ENCODE data around the gene RFPL4A.
"Not testable (repeated sequence)": the region's sequence is repeated elsewhere in the genome, so short reads cannot be mapped to it uniquely, and the experiment has no call there.

The RFPL4A gene

DNA sequence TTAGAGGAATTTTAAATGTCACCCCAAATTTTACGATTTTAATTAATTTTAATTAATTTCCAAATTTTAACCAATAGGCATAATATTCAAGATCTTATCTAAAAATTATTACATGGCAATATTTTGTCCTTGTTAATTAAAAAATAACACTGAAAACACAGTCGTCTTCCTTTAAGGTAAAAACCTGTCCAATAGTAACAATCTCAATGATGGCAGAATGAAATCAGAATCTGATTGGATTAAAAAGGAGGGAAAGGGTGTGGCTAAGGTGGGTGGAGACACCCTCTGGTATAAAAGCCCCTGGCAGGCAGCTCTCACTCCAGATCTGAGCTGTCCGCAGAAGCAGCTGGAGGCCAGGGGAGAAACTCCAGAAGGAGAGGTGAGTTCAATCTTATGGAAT is at the start of gene RFPL4A:
Gene RFPL4A (plus strand): TSS at position 301 of the 400 bp plus-strand sequence. CDS start 2,704 bp downstream, outside the sequence.
- DNase-seq = not testable (repeated sequence)

DNA sequence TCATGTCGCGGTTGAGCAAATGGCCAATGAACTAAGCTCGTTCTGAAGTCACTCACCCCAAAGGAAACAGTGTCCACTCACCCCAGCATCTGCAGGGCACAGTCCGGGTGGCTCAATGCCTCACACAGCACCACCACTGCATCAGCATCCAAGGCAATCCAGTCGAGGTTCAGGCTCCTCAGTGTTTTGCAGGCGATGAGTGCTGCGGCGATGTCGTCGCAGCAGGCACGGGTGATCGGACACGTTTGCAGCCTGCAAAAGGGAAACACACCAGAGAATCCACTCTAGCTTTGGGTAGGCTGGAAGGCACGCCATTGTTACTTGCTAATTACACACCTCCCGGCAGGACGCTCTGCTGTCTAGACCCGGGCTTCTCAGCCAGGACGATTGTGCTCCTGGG is 47.2 kb upstream of the RFPL4A start:
- DNase-seq = no peak

DNA sequence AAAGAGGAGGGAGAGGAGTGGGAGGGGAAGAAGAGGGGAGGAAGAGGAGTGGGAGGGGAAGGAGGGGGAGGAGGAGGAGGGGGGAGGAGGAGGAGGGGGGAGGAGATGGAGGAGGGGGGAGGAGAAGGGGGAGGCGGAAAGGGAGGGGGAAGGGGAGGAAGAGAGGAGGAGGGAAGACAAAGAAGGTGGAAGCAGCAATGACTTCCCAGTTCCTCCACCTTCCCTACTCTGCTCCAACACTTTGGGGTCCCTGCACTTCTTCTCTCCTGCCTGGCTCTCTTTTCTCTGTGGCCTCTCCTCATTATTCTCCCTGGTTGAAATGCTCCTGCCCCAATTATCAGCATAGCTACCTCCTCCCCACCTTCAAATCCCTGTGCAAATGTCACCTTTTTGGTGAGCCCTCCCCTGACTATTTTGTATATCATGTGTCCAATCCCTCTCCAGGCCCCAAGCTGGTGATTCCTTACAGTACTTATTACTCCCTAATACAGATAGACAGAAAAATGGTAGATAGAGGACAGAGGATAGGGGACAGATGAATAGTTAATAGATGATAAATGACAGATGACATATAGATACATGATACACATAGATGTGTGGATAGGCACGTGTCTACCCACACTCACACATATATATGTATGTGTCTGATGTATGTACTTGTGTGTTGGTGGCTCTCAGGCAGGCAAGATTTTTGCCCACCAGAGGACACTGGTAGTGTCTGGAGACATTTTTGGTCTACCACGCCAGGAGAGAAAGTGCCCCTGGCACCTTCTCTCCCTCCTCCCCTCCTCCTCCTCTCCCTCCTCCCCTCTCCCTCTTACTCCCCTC is 45.9 kb upstream of the RFPL4A start:
- no peak for DNase-seq

DNA sequence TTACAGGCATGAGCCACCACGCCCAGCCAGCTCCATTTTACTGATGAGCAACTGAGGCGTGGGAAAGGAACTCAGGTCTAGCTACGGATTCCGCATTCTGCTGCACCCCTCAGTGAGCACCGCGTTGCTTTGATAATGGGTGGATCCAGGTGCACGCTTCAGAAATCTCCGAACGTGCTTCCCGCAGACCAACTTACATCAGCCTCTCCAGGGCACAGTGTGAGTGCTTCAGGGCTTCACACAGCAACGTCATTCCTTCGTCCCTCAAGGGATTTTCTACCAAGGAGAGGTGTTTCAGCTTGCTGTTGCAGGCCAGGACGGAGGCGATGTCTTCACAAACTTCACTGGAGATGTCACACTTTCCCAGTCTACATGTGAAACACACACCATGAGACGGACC is 42.4 kb upstream of the RFPL4A start:
- no peak for DNase-seq

DNA sequence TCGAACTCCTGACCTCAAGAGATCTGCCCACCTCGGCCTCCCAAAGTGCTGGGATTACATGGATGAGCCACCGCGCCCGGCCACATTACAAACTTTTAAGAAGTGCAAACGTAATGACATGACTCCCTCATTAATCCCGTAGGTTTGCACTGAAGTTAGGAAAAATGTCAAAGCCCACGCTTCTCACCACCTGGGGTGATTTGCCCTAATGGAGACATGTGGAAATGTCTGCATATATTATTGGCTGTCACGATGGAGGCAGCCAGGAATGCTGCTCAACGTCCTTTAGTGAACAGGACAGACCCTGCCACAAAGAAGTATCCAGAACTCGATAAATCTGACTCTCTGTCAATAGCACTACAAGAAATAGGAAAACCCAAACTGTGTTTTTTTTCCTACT is 41.6 kb upstream of the RFPL4A start:
- DNase-seq = no peak

DNA sequence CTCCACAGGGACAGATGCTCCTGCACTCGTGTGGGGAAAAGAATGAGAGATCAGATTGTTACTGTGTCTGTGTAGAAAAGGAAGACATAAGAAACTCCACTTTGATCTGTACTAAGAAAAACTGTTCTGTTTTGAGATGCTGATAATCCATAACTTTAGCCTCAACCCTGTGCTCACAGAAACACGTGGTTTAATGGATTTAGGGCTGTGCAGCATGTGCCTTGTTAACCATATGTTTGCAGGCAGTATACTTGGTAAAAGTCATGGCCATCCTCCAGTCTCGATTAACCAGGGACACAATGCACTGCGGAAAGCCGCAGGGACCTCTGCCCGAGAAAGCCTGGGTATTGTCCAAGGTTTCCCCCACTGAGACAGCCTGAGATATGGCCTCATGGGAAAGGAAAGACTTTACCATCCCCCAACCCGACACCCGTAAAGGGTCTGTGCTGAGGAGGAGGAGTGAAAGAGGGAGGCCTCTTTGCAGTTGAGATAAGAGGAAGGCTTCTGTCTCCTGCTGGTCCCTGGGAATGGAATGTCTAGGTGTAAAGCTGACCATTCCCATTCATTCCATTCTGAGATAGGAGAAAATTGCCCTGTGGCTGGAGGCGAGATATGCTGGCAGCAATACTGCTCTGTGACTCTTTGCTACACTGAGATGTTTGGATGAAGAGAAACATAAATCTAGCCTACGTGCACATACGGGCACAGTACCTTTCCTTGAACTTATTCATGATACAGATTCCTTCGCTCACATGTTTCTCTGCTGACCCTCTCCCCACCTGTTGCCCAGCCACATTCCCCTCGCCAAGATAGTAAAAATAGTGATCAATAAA is 40.8 kb upstream of the RFPL4A start:
- DNase-seq = not testable (repeated sequence)

DNA sequence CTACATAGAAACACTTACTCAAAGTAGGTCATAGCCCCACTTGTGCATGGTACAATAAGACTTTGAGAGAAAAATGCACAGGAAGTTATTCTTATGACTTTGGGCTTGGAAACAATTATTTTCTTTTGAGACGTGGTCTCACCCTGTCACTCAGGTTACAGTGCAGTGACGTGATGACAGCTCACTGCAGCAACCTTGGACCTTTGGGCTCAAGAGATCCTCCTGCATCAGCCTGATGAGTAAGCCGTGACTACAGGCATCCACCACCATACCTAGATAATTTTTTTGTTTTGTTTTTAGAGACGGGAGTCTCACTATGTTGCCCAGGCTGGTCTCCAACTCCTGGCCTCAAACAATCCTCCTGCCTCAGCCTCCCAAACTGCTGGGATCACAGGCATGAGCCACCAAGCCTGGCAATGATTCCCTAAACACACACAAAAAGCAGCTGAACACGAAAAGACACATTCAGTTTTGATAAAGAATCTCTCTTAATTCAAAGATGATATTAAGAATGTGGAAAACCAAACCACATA is 38.6 kb upstream of the RFPL4A start:
- no peak for DNase-seq

DNA sequence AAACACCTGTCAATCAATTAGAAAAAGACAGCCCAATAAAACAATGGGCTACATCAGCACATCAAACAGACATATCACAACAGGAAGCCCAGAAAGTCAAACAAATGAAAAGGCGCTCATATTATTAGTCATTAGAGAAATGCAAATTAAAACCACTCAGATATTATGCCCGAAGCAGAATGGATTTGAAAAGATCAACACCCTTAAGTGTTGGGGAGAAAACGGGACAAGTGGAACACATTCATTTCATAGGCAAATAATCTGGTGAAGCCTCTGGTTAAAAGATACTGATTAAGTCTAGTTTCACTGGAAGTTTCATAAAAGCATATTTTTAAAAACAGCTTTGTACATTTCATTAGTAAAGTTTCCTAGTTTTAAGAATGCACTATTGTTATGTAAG is 38.1 kb upstream of the RFPL4A start:
- DNase-seq = no peak

DNA sequence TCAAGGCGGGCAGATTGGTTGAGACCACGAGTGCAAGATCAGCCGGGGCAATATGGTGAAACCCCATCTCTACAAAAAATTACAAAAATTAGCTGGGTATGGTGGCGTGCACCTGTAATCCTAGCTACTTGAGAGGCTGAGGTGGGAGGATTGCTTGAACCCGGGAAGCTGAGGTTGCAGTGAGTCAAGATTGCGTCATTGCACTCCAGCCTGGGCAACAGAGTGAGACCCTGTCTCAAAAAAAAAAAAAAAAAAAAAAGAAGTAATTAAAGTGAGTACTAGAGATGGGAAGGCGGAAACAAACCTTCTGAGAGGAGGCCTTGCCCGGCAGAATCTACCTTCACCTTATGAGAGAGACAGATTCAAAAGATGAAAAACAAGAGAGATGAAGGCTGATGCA is 35.4 kb upstream of the RFPL4A start:
- DNase-seq = no peak

DNA sequence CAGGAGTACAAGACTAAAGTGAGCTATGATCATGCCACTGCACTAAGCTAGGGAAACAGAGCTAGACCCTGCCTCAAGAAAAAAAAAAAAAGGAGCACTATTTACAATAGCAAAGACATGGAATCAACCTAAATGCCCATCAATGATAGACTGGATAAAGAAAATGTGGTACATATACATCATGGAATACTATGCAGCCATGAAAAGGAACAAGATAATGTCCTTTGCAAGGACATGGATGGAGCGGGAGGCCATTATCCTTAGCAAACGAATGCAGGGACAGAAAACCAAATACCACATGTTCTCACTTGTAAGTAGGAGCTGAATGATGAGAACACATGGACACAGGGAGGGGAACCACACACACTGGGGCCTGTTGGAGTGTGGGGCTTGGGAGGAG is 28.5 kb upstream of the RFPL4A start:
- not testable (repeated sequence) for DNase-seq

DNA sequence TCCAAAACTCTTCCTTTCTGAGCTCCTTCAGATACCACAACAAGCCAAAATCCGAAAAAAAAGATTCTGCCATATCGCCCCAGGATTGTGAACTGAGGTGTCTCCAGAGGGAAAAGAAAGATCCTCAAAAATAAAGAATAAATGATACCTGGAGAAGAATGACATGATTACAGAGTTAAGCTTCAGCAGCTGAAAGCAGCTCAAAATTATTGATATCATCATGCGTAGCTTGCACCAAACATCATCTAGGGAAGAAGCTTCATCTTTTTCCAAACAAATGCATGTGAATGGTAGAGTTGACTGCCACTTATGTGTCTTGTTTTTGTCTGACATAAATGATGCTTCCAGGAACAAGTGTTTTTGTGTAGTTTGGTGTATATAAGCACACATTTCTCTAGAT is 20.6 kb upstream of the RFPL4A start, which contains the start of gene NLRP9:
Gene NLRP9 (minus strand): TSS at position 101 of the 400 bp plus-strand sequence. CDS start 28 bp downstream, at position 73.
- no peak for DNase-seq

DNA sequence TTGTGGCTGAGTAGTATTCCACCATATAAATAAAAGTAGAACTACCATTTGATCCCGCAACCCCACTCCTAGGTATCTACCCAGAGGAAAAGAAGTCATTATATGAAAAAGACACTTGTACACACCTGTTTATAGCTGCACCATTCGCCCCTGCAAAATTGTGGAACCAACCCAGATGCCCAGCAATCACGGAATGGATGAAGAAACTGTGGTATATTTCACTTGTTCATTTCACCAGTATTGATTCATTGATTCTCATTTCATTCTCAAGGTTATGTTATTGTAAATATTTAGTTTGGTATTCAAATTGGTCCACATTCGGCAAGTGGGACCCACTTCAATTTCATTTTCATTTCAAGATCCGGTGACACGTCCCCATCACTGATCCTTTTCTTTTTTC is 8.2 kb upstream of the RFPL4A start:
- DNase-seq = no peak

DNA sequence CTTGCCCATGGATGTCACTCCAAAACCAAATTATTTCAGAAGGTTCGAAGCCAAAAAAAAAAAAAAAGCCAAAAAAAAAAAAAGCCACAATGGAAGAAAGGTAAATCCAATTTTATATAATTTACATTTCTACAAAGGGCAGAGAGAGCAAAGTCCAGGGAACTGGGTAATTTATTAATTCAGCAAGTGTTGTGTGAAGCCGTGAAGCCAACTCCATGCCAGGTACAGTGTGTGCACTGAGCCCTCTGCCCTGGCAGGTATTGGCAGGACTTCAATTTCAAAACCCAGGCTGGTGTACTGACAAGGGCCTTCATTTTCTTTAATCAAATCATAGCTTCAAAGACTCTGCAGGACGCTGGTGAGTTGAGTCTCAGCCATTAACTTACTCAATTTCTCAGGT is 5.5 kb upstream of the RFPL4A start:
- no peak for DNase-seq

DNA sequence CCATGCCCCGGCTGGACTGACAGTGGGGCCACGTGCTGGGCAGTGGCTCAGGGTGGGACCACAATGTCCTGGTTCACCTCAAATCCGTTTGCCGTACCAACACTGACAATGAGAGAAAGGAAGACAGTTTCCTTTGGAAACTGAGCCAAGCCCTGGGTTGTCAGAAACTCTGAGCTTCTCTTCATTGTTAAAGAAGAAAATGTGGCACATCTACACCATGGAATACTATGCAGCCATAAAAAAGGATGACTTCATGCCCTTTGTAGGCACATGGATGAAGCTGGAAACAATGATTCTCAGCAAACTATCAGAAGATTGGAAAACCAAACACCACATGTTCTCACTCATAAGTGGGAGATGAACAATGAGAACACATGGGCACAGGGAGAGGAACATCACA is 2.1 kb upstream of the RFPL4A start:
- not testable (repeated sequence) for DNase-seq

DNA sequence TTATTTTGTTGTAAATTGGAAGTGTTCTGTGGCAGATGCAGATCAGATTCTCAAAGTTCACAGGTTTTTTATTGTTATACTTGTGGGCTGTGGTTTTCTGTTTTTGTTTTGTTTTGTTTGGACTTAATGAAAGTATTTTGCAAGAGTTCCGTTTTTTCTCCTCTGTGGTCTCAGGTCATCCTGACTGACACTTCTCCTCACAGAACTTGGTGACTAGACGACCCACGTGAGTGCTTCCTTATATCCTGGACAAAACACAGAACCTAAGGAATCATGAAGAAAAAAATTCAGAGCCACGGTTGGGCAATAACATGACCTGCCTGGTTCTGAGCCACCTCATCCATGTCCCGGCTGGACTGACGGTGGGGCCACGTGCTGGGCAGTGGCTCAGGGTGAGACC is 7.6 kb downstream of the RFPL4A start:
- DNase-seq = no peak

DNA sequence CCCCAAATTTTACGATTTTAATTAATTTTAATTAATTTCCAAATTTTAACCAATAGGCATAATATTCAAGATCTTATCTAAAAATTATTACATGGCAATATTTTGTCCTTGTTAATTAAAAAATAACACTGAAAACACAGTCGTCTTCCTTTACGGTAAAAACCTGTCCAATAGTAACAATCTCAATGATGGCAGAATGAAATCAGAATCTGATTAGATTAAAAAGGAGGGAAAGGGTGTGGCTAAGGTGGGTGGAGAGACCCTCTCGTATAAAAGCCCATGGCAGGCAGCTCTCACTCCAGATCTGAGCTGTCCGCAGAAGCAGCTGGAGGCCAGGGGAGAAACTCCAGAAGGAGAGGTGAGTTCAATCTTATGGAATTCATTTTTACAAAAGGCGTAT is 9.9 kb downstream of the RFPL4A start, which contains the start of gene RFPL4AL1:
Gene RFPL4AL1 (plus strand): TSS at position 301 of the 400 bp plus-strand sequence. CDS start 2,687 bp downstream, outside the sequence.
- not testable (repeated sequence) for DNase-seq

DNA sequence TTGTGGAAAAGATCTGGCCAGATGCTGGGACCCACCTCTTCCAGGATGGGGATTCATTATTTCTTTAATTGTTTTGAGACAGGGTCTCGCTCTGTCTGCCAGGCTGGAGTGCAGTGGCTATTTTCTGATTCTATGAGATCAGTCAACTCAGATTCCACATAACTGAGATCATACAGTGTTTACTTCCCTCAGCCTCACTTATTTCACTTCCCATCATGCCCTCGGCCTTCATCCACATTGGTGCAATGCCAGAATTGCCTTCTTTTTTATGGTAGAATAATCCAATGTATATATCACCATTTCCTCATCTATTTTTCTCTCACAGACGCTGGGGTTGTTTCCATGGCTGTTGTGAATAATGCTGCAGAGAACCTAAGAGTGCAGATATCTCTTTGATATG is 10.7 kb downstream of the RFPL4A start:
- DNase-seq = not testable (repeated sequence)

DNA sequence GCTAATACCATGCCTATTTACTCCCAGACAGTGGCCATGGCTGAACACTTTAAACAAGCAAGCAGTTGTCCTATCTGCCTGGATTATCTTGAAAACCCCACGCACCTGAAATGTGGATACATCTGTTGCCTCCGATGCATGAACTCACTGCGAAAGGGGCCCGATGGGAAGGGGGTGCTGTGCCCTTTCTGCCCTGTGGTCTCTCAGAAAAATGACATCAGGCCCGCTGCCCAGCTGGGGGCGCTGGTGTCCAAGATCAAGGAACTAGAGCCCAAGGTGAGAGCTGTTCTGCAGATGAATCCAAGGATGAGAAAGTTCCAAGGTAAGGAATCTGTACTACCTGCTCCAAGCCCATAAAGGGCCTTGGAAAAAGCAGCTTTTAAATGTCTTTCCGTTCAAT is 18.6 kb downstream of the RFPL4A start:
- no peak for DNase-seq

DNA sequence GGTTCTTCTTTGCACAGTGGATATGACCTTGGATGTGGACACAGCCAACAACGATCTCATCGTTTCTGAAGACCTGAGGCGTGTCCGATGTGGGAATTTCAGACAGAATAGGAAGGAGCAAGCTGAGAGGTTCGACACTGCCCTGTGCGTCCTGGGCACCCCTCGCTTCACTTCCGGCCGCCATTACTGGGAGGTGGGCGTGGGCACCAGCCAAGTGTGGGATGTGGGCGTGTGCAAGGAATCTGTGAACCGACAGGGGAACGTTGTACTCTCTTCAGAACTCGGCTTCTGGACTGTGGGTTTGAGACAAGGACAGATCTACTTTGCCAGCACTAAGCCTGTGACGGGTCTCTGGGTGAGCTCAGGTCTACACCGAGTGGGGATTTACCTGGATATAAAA is 19.4 kb downstream of the RFPL4A start:
- DNase-seq = no peak

DNA sequence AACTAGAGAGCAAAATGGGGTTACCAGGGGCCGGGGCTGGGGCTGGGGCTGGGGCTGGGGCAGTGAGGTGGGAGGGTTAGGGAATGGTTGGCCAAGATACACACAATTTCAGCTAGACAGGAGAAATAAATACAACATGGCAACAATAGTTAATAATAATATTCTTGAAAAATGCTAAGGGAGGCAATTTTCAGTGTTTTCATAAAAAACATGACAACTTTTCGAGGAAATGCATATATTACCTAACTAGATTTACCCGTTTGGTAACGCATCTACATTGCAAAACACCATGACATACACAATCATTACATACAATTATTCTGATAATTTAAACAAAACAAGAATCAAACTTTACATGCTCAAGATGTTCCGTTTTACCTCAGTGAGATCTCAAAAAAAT is 22.2 kb downstream of the RFPL4A start:
- DNase-seq = no peak

DNA sequence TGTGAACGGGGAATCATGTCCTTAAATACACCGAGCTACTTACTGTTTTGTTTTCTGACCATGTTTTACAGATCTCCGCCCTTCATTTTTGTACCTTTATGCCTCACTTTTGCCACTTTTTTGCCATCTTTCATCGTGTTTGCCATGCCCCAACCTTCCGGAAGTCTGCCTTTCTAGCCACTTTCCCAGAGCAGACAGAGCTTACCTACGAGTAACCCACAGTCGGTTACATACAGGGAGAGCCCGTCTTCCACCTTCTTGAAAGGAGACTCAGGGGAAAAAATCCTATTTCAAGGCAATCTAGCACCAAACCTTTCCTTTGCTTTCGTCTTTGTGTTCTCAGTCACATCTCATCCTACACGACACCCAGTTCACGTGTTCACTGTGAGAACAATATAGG is 36.1 kb downstream of the RFPL4A start:
- DNase-seq = no peak

DNA sequence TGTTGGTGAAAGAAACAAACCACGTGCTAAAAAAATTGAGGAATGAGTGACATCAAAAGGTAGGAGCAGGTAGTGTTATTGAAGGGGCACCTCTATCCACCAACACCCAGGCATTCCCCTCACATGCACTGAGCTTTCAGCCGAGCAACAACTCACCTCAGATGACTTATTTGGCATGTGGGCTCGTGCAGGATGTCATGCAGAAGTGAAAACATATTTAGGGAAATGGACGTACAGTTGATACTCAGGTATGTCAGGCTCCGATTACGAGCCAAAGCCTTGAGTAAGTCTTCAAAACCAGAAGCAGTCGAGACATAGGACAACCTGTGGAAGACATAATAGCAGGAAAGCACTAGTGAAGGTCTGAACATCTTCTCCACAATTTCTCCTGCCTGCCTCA is 42.5 kb downstream of the RFPL4A start:
- DNase-seq = no peak

DNA sequence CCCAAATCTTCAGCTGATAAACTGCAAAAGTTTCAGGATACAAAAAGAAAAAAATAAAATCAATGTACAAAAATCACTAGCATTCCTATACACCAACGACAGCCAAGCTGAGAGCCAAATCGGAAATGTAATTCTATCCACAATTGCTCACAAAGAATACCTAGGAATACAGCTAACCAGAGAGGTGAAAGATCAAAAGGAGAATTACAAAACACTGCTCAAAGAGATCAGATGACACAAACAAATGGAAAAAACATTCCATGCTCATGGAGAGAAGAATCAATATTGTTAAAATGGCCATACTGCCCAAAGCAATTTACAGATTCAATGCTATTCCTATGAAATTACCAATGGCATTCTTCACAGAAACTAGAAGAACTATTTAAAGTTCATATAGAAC is 43.4 kb downstream of the RFPL4A start:
- DNase-seq = no peak

Measured in stimulated activated CD4-positive, alpha-beta T cell treated with anti-CD3 and anti-CD28 coated beads, Interleukin-1b, Interleukin-23, amount 100 ng/mL, for 48 hours (primary cell).